ENCODE measurements around the gene PCNX2.
"Not testable (repeated sequence)": the region's sequence is repeated elsewhere in the genome, so short reads cannot be mapped to it uniquely, and the experiment has no call there.

The PCNX2 gene

DNA sequence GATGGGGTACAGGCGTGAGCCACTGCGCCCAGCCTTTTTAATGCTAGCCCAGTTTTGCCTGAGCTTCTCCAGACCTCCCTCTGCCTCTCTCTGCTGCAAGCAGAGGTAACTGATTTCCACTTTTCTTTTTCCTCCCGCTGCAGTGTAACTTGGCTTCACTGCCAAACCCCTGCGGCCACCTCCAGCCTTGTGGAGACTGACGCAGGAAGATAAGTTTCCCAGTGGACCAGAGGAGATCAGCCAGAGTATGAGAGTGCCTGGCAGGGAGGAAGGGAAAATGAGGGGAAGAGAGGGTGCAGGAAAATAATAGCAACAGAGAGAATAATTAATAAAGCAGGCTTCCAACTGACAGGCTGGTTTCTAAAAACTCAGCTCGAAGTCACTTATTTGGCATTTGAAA is 143.7 kb downstream of the PCNX2 start:
- DNase-seq (ENCODE audit: low read depth): no peak

- DNase-seq (ENCODE audit: low read depth): no peak
Measured at GRCh38 chr1:233144434-233144833, 151.1 kb downstream of the PCNX2 start.

DNA sequence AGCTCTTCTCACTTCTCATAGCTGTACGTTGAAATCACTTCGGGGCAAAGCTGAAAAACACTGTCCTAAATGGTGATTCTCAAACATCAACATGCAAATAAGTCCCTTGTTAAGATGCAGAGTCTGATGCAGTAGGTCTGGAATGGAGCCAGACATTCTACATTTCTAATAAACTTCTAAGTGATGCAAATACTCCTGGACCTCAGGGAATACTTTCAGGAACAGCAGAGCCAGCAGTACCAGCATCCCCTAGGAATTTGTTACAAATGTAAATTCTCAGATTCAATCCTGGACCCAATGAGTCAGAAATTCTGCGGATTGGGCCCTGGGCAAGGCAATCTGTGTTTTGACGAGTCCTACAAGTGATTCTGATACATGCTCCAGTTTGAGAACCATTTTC is 152.3 kb downstream of the PCNX2 start:
- no peak for DNase-seq (ENCODE audit: low read depth)

- no peak for DNase-seq (ENCODE audit: low read depth)
Measured at GRCh38 chr1:233140974-233141373, 154.6 kb downstream of the PCNX2 start.

- no peak for DNase-seq (ENCODE audit: low read depth)
Measured at GRCh38 chr1:233140499-233140898, 155.0 kb downstream of the PCNX2 start.

- no peak for DNase-seq (ENCODE audit: low read depth)
Measured at GRCh38 chr1:233138788-233139585, 156.5 kb downstream of the PCNX2 start.

GRCh38 chr1:233135833-233136232 is 159.7 kb downstream of the PCNX2 start:
- no peak for DNase-seq (ENCODE audit: low read depth)

- DNase-seq (ENCODE audit: low read depth): no peak
Measured at GRCh38 chr1:233132445-233132844, 163.1 kb downstream of the PCNX2 start.

DNA sequence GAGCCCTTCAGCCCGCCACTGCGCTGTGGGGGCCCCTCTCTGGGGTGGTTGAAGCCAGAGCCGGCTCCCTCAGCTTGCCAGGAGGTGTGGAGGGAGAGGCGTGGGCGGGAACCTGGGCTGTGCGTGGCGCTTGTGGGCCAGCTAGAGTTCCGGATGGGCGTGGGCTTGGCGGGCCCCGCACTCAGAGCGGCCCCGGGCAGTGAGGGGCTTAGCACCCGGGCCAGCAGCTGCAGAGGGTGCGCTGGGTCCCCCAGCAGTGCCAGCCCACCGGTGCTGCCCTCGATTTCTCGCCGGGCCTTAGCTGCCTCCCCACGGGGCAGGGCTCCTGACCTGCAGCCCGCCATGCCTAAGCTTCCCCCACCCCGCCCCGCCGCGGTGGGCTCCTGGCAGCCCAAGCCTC is 166.5 kb downstream of the PCNX2 start:
- not testable (repeated sequence) for DNase-seq (ENCODE audit: low read depth)

DNA sequence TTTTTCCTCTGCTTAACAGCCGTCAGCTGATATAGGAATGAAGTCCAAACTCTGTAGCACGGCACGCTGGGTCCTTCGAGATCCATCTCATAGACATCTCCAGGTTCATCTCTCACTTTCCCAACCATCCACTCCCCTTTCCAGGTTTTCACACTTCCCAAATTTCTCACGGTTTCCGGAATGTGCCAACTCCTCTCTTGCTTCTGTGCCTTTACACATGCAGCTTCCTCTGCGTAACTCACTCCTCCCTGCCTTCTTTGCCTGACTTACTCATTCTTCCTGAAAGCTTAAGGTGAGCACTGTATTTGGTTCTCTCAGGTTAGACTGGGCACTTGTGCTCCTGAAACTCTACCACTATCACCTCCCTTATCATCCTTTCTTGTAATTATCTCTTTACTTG is 168.4 kb downstream of the PCNX2 start:
- no peak for DNase-seq (ENCODE audit: low read depth)

DNA sequence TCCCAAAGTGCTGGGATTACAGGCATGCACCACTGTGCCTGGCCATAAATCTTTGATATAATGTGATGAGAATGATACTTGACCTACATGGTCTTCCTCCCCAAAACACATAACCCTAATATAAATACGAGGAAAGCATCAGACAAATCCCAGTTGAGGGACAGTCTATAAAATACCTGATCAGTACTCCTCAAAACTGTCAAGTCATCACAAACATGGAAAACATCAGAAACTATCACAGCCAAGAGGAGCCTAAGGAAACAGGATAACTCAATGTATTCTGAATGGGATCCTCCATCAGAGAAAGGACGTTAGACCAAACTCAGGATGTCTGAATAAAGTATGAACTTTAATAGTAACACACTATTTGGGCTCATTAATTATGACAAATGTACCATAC is 172.7 kb downstream of the PCNX2 start:
- no peak for DNase-seq (ENCODE audit: low read depth)

- no peak for DNase-seq (ENCODE audit: low read depth)
Measured at GRCh38 chr1:233121947-233122559, 173.5 kb downstream of the PCNX2 start.

GRCh38 chr1:233114860-233115259 is 180.7 kb downstream of the PCNX2 start:
- no peak for DNase-seq (ENCODE audit: low read depth)

DNA sequence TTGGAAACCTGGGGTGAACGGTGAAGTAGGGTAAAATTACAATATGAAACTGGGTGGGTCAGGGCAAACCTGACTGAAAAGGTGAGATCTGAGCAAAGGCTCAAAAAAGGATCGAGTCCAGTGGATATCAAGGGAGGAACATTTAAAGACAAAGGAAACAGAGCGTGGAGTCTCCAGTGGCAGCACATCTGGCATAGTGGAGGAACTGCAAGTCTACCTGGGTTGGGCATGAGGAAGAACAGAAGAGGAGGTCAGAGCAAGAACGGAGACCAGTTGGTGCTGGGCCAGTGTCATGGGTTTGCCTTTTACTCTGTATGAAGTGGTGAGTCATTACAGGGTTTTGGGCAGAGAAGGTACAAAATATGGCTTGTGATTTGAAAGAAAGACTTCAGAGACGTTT is 181.4 kb downstream of the PCNX2 start:
- DNase-seq (ENCODE audit: low read depth): no peak

DNA sequence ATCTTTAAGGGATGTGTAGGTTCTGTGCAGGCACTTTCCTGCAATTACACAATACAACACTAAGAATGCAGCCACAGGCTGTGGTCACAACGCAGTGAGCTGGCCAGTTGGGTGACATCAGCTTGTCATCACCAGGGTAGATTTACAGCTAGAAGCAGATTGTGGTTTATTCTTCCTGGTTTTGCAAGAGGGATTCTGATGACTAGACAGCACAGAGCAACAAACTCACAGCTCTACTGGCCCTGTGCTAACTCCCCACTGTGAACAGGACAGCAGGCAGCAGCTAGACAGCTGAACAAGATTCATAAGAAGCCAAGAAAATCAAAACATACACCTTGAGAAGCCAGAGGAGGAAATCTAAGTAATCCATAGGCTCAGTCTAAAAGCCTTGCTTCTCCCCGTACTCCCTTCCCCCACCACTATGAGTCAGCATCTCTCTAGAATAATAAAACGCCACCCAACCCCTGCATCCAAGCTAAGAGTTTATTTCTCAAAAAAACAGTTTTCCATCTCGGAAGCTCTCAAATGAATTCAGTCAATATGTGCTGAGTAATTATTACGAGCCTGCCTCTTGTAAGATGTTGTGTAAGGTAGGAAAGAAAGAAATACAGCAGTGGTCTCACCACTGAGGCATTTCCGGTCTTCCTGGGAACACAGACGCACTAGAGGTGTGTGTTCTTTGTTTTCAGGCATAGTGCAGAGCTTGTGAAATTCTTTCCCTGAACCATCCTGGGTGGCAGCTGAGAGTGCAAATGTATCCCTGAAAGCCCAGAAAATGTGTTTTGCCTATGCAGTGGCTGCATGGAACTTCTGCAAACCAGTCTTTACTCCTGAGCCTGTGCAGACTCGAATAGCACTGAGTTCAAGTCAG is 182.3 kb downstream of the PCNX2 start:
- no peak for DNase-seq (ENCODE audit: low read depth)

DNA sequence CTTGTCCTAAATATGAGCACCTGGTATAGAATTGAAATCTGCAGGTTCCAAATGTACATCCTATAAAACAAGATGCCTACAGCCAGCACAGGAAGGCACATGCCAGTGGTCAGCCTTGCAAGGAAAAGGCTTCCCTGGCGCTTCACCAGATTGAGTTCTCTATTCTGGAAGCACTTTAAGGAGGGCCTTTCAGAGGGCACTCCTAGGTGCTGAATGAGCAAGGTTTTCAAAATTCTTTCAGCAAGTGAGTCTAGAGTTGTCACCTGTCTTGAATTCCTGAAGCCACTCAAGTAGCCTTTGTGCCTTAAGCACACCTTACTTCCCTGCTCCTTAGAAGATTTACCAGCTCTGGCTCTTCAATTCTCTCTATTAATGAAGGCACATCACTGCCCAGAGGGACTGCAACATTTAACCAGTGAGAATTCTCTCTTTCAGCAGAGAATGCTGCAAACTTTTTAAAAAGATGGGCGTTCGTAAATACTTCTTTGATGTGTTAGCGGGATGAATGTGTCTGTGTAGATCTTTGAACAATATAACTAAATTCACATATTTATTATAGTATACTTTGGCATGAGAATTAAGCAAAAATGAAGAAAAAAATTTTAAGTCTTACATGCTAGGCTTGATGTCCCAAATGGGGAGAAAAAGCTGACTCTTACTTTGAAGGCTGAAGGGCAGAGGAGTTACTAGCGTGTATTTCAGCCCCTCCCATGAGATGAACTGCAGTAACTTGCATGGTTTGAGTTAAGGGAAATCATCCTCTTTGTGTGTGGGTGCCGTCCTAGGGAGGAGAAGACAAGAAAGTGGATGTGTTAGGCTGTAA is 183.1 kb downstream of the PCNX2 start:
- no peak for DNase-seq (ENCODE audit: low read depth)

DNA sequence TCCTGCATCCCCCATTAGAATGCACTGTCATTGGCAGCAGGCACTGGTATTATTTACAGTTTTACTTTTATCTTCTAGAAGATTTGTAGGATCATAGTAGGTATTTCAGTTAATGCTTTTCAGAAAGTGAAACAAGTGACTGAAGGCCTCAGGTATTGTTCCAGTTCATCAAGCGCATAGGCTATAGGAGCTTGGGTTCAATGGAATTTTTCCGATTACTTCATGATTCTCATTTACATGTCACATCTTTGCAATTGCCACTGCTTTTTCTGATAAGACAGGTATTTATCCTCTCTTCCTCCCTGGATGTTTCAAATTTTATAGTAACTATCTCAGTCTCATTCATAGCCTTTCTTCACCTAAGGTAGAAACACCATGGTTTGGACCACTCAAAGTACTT is 183.8 kb downstream of the PCNX2 start:
- no peak for DNase-seq (ENCODE audit: low read depth)

DNA sequence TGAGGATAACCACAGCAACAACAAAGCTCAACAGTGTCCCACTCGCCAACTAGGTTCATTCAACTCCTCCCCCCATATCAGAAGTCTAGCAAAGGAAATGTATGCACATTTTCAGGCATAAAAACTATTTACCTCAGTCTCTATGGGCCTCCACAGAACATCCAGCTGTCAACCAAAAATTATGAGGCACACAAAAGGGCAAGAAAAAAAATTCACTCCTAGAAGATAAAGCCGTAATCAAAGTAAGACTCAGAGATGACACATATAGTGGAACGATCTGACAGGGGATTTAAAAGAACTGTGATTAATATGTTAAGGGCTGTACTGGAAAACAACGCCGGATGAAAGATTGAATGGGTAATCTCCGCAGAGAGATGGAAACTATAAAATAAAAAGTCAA is 186.4 kb downstream of the PCNX2 start:
- no peak for DNase-seq (ENCODE audit: low read depth)

DNA sequence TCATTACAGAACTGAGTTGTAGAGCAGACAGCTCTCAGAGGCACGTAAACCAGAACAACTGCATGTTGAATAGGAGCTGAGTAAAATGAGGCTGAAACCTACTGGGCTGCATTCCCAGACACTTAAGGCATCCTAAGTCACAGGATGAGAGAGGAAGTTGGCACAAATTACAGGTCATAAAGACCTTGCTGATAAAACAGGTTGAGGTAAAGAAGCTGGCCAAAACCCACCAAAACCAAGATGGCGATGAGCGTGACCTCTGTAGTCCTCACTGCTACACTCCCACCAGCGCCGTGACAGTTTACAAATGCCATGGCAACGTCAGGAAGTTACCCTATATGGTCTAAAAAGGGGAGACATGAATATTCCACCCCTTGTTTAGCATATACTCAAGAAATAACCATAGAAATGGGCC is 187.8 kb downstream of the PCNX2 start:
- not testable (repeated sequence) for DNase-seq (ENCODE audit: low read depth)

DNA sequence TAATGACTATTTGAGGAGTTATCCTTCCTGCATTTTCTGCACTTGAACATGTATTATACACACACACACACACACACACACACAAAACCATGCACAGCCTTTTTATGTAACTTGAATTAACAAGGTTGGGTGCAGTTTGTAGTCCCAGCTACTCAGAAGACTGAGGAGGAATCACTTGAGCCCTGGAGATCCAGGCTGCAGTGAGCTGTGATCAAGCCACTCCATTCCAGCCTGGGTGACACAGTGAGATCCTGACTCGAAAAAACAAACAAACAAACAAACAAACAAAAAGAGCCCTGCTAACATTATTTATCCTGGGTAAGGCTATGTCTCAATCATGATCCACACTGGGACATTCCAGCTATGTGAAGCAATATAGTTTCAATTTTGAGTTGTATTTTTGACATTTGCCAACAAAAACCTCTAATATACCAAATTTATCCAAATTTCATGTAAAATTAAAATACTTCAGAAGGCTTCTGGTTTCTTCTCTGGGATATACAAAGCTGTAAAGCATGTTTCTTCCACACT is 188.3 kb downstream of the PCNX2 start:
- no peak for DNase-seq (ENCODE audit: low read depth)

GRCh38 chr1:233105225-233105624 is 190.3 kb downstream of the PCNX2 start:
- DNase-seq (ENCODE audit: low read depth): no peak

DNA sequence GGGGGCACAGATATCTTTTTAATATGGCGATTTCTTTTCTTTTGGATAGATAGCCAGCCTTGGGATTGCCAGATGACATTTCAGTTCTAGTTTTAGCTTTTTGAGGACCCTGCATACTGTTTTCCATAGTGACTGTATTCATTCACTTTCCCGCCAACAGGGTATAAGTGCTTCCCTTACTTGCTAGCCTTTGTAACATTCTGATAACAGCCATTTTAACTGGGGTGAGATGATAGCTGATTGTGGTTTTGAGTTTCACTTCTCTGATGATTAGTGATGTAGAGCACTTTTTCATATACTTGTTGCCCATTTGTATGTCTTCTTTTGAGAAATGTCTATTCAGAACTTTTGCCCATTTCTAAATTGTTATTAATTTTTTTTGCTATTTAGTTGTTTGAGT is 193.2 kb downstream of the PCNX2 start:
- DNase-seq (ENCODE audit: low read depth): no peak
